GM20000 (cell line): Measurements from ENCODE around the gene MTMR6.

ENCODE experiments used
- DNase-seq: peaks from one replicate; pipeline ENCODE4 v3.0.0; 2012; ENCODE audit warnings: low spot score
- CTCF ChIP-seq: IDR thresholded peaks from 2 replicates; pipeline ENCODE4 v1.5.1; 2012; ENCODE audit warnings: mild to moderate bottlenecking, control low read depth; ENCODE audit errors: extremely low read depth, missing control alignments

Gene MTMR6

GRCh38 chr13:25291691-25292090 is 4.4 kb upstream of the MTMR6 start:
- DNase-seq = no peak
- TF ChIP-seq CTCF = no peak

GRCh38 chr13:25288966-25289365 is 1.7 kb upstream of the MTMR6 start:
- DNase-seq = no peak
- no peak for TF ChIP-seq CTCF

GRCh38 chr13:25286308-25286968 is 850 bp downstream of the MTMR6 start:
- DNase-seq = peak; percentile 38
- no peak for TF ChIP-seq CTCF

GRCh38 chr13:25281935-25282332 is 5.4 kb downstream of the MTMR6 start:
- peak; percentile 27 for DNase-seq
- TF ChIP-seq CTCF = no peak

- no peak for TF ChIP-seq CTCF
- DNase-seq = peak; percentile 33
Observed at GRCh38 chr13:25281193-25281934, 5.9 kb downstream of the MTMR6 start.

- TF ChIP-seq CTCF = no peak
- DNase-seq = no peak
Observed at GRCh38 chr13:25280396-25280795, 6.9 kb downstream of the MTMR6 start.

GRCh38 chr13:25276748-25277147 is 10.5 kb downstream of the MTMR6 start:
- no peak for DNase-seq
- TF ChIP-seq CTCF = no peak
